K562 (cell line): ENCODE data around the gene TTC33. TPM values are rescaled to one million over a fixed set of nuclear protein-coding genes. Genes with fewer than 3 reads are reported as not detected.

Experiments
- ATAC-seq: fragments of 200-7000 bp; cut with Tn5 transposase; 3 replicates; pipeline ENCODE4 v1.9.1; 2020; ENCODE audit warnings: moderate library complexity
- BruUV-seq: library from RNA; stranded (reverse); fragments of 400-500 nt; replicated peaks from 2 replicates; lab custom pipeline; 2021; lab: Mats Ljungman, UMichigan
- CTCF ChIA-PET: fragments of 300-600 bp; formaldehyde crosslinking; extraction: SDS; loops from one replicate; lab custom pipeline; 2021; ENCODE audit warnings: low intra/inter-chr PET ratio; lab: Yijun Ruan, JAX
- POLR2A ChIA-PET: fragments of 300-600, 350-650 bp; sonication (Branson Sonifier 250); formaldehyde crosslinking; extraction: SDS; loops from one replicate; lab custom pipeline; 2021; ENCODE audit warnings: antibody characterized with exemption, inconsistent platforms; lab: Yijun Ruan, JAX
- DNase-seq, 4 experiments: peaks; one replicate each; pipeline versions ENCODE4 v3.0.0 to v3.0.0-alpha.2; 2011 to 2018; ENCODE audit warnings: low spot score in 3 of 4, mixed read lengths in 3 of 4; ENCODE audit errors: extremely low read depth in 1 of 4
- FAIRE-seq: peaks from 2 replicates; lab custom pipeline; 2011; peaks lifted over from hg19 to GRCh38; lab: Jason Lieb, UNC
- H2AFZ ChIP-seq: 2 replicates; pipeline ENCODE4 v1.6.0; 2011; ENCODE audit warnings: low read depth, low read length, control low read depth, inconsistent platforms
- H3K27ac ChIP-seq: fragments of 200-600 bp; 3 replicates; pipeline ENCODE4 v1.8.0; 2011; ENCODE audit warnings: low read depth, mild to moderate bottlenecking, control low read depth, inconsistent platforms, low read length, moderate library complexity, mixed read lengths; ENCODE audit errors: extremely low read depth
- H3K27me3 ChIP-seq, 2 experiments: fragments of 300-600 bp in 1 of 2; 2 replicates in 1 of 2; 3 replicates in 1 of 2; pipeline versions ENCODE4 v1.6.0 to v1.8.0; 2011; ENCODE audit warnings: inconsistent platforms in 2 of 2, low read length in 2 of 2, mild to moderate bottlenecking in 1 of 2, mixed read lengths in 1 of 2, moderate library complexity in 1 of 2; ENCODE audit not compliant: control insufficient read depth in 2 of 2, insufficient read depth in 2 of 2
- H3K36me3 ChIP-seq: fragments of 300-600 bp; 3 replicates; pipeline ENCODE4 v1.8.0; 2011; ENCODE audit warnings: mild to moderate bottlenecking, low read length, inconsistent platforms; ENCODE audit not compliant: control insufficient read depth, insufficient read depth
- H3K4me1 ChIP-seq, 2 experiments: fragments of 200-600 bp in 1 of 2; replicated peaks in 1 of 2; 2 replicates in 1 of 2; 3 replicates in 1 of 2; pipeline versions ENCODE4 v1.5.1 to v1.8.0; 2011; ENCODE audit warnings: inconsistent platforms in 2 of 2, low read length in 2 of 2, mild to moderate bottlenecking in 1 of 2, mixed read lengths in 1 of 2, moderate library complexity in 1 of 2; ENCODE audit not compliant: control insufficient read depth in 2 of 2, insufficient read depth in 2 of 2
- H3K4me2 ChIP-seq: 2 replicates; pipeline ENCODE4 v1.6.1; 2011; ENCODE audit warnings: low read length, control low read depth, inconsistent platforms, mixed read lengths; ENCODE audit not compliant: insufficient read depth
- H3K4me3 ChIP-seq: fragments of 200-600 bp; sonication (generic), shearing (Covaris generic); 2 replicates; pipeline ENCODE4 v1.5.1; 2016; ENCODE audit warnings: control low read depth, inconsistent platforms
- H3K79me2 ChIP-seq: fragments of 200-600 bp; 3 replicates; pipeline ENCODE4 v1.8.0; 2011; ENCODE audit warnings: low read length, inconsistent platforms; ENCODE audit not compliant: control insufficient read depth, insufficient read depth
- H3K9ac ChIP-seq, 2 experiments: 2 replicates each; pipeline versions ENCODE4 v1.6.0 to v1.6.1; 2011; ENCODE audit warnings: low read depth in 2 of 2, low read length in 2 of 2, control low read depth in 1 of 2, inconsistent platforms in 1 of 2, mild to moderate bottlenecking in 1 of 2, mixed read lengths in 1 of 2; ENCODE audit not compliant: insufficient read depth in 1 of 2
- H3K9me1 ChIP-seq: one replicate; pipeline ENCODE4 v1.6.0; 2011; ENCODE audit warnings: inconsistent platforms, mild to moderate bottlenecking, low read length, moderate library complexity; ENCODE audit not compliant: control insufficient read depth, insufficient read depth
- H3K9me3 ChIP-seq: replicated peaks from 2 replicates; pipeline ENCODE4 v1.5.1; 2011; ENCODE audit warnings: low read depth, low read length, inconsistent platforms; ENCODE audit not compliant: control insufficient read depth, insufficient read depth
- H4K20me1 ChIP-seq: replicated peaks from 2 replicates; pipeline ENCODE4 v1.6.1; 2011; ENCODE audit warnings: low read length, inconsistent platforms, mixed read lengths; ENCODE audit not compliant: control insufficient read depth, insufficient read depth
- DDX20 ChIP-seq: fragments of 450-650 bp; IDR thresholded peaks from 2 replicates; pipeline ENCODE4 v1.6.1; 2016; ENCODE audit warnings: missing genetic modification characterization, low read depth, mild to moderate bottlenecking, missing compliant biosample characterization, moderate library complexity
- ESRRB ChIP-seq: fragments of 250-450 bp; sonication (Bioruptor Pico); IDR thresholded peaks from 2 replicates; pipeline ENCODE4 v1.5.0; 2020; ENCODE audit warnings: mild to moderate bottlenecking, moderate library complexity, borderline replicate concordance
- WGBS: fragments of 100-300 bp; shearing (Covaris generic); methylation state at CpG from one replicate; pipeline ENCODE4 v1.1.6; 2016; ENCODE audit warnings: low coverage, mixed read lengths; ENCODE audit not compliant: insufficient coverage; ENCODE audit errors: missing lambda C conversion rate; 5-methylcytosine and 5-hydroxymethylcytosine counted together
- in situ Hi-C: fragments of 300-500 bp; cut with MboI; formaldehyde crosslinking; loops from 4 replicates; pipeline ENCODE4 v1.15.0; 2018; ENCODE audit warnings: inconsistent platforms, mixed read lengths
- intact Hi-C: fragments of 100-400 bp; cut with micrococcal nuclease; formaldehyde crosslinking; loops from 2 replicates; pipeline ENCODE4 v1.14.2; 2022
- polyA plus RNA-seq, 8 experiments: library from polyadenylated mRNA; depleted of rRNA in 4 of 8; stranded (reverse) in 5 of 8; unstranded in 3 of 8; fragments of >200 nt; fragmentation: Nextera tagmentation in 2 of 8; fragmentation: Illumina TruSeq in 1 of 8; extraction: Ambion mirVana in 2 of 8; extraction: Trizol in 1 of 8; gene quantifications; 2 replicates each; pipeline versions ENCODE4 v1.2.1 to v1.2.3, GENCODE V29; 2011 to 2014; ENCODE audit warnings: inconsistent platforms in 1 of 8, missing spikeins in 1 of 8
- total RNA-seq, 7 experiments: library from RNA; depleted of rRNA in 6 of 7; stranded (reverse); fragments of >200 nt in 6 of 7; fragmentation: Illumina TruSeq in 2 of 7; extraction: Trizol in 2 of 7; gene quantifications; 2 replicates each; pipeline versions ENCODE4 v1.2.1 to v1.2.3, GENCODE V29; 2011 to 2021; ENCODE audit warnings: low replicate concordance in 1 of 7
- TF ChIP-seq, protein P1 (sequence below): fragments of 450-650 bp; IDR thresholded peaks from 2 replicates; pipeline ENCODE4 v1.6.1; 2016; ENCODE audit warnings: low read depth

TTC33 gene
- total and polyA plus RNA-seq, 9 of the 15 experiments (the other 6 are each of a cell fraction or from before 2014, with no cell fraction given) = 11.5 to 24.9 (median 21.1) TPM

DNA sequence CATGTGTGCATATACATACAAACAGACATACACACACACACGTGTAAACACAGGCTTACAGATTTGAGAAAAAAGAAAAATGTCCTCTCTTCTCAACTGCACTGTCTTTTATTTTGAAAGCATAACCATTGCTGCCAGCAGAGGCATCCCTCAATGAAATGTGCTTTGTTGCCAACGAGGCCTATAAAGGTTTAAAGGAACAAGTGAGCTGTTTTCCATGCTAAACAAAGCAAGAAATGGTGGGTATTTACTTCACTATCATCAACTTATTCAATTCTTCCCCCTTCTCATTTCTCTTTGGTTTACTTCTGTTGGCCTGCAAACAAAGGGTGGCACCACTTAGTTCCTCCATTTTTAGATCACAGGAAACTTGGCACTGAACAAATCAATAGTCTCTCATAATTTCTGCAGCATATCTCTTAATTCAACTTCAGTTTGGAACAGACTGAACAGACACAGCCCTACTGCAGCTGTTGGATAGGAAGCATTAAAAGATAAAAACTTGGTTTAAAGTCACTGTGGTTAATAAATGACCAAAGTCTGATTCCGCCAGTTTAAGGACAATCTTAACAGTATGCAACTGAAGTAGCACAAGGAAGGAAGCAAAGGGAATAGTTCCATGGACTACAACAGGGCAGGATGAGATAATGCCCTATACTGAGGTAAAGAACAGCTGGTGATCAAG, 21.7 kb downstream of the TTC33 start:
- ATAC-seq (no peak), DNase-seq (no peak), FAIRE-seq (no peak)
- Histone ChIP-seq H3K9me1 (no peaks in the 10 kb centered on the region), H3K79me2 (no peaks in the 10 kb centered on the region), H3K27ac (no peak overlapping the region), H3K9me3 (no peaks in the 10 kb centered on the region), H3K36me3 (no peaks in the 10 kb centered on the region), H3K4me2 (no peak overlapping the region), H3K9ac (no peak overlapping the region), H2AFZ (no peak overlapping the region), H4K20me1 (peaks cover 3% of the 10 kb centered on the region; the same call in 1 of the 2 replicates), H3K4me1 (peaks cover 0 to 7% of the 10 kb centered on the region in 2 experiments; a peak in 2 of 5 replicates), H3K27me3 (no peaks in the 10 kb centered on the region), H3K4me3 (no peak overlapping the region)
- TF ChIP-seq DDX20 (tag) (no peak), ESRRB (CRISPR knock-in tag) (no peak)
- TF ChIP-seq, protein P1, sequence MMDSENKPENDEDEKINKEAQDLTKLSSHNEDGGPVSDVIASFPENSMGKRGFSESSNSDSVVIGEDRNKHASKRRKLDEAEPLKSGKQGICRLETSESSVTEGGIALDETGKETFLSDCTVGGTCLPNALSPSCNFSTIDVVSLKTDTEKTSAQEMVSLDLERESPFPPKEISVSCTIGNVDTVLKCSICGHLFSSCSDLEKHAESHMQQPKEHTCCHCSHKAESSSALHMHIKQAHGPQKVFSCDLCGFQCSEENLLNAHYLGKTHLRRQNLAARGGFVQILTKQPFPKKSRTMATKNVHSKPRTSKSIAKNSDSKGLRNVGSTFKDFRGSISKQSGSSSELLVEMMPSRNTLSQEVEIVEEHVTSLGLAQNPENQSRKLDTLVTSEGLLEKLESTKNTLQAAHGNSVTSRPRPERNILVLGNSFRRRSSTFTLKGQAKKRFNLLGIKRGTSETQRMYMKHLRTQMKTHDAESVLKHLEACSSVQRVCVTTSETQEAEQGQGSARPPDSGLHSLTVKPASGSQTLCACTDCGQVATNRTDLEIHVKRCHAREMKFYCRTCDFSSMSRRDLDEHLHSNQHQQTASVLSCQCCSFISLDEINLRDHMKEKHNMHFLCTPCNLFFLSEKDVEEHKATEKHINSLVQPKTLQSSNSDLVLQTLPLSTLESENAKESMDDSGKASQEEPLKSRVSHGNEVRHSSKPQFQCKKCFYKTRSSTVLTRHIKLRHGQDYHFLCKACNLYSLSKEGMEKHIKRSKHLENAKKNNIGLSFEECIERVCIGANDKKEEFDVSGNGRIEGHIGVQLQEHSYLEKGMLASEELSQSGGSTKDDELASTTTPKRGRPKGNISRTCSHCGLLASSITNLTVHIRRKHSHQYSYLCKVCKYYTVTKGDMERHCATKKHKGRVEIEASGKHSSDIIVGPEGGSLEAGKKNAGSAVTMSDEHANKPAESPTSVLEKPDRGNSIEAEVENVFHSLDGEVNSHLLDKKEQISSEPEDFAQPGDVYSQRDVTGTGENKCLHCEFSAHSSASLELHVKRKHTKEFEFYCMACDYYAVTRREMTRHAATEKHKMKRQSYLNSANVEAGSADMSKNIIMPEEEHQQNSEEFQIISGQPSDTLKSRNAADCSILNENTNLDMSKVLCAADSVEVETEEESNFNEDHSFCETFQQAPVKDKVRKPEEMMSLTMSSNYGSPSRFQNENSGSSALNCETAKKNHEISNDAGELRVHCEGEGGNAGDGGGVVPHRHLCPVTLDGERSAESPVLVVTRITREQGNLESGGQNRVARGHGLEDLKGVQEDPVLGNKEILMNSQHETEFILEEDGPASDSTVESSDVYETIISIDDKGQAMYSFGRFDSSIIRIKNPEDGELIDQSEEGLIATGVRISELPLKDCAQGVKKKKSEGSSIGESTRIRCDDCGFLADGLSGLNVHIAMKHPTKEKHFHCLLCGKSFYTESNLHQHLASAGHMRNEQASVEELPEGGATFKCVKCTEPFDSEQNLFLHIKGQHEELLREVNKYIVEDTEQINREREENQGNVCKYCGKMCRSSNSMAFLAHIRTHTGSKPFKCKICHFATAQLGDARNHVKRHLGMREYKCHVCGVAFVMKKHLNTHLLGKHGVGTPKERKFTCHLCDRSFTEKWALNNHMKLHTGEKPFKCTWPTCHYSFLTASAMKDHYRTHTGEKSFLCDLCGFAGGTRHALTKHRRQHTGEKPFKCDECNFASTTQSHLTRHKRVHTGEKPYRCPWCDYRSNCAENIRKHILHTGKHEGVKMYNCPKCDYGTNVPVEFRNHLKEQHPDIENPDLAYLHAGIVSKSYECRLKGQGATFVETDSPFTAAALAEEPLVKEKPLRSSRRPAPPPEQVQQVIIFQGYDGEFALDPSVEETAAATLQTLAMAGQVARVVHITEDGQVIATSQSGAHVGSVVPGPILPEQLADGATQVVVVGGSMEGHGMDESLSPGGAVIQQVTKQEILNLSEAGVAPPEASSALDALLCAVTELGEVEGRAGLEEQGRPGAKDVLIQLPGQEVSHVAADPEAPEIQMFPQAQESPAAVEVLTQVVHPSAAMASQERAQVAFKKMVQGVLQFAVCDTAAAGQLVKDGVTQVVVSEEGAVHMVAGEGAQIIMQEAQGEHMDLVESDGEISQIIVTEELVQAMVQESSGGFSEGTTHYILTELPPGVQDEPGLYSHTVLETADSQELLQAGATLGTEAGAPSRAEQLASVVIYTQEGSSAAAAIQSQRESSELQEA = no peak
- BruUV-seq = no TSS peak
- POLR2A ChIA-PET = interaction anchor here (0.5 kb wide), 1 partner anchor 381 kb away, joined by 3 read pairs; no protein-coding TSS in a partner anchor
- 51% methylated on average over 3 of the region's 3 CpGs for WGBS
- intact Hi-C loops (loop anchor here (5.0 kb wide), 1 partner anchor 1152 kb away; no protein-coding TSS in a partner anchor), in situ Hi-C loops (no loop called here)
- CTCF ChIA-PET = no interaction called here
